COLO829 (cell line): ENCODE results near the gene SHROOM3.
"Not testable (repeated sequence)": the region's sequence is repeated elsewhere in the genome, so short reads cannot be mapped to it uniquely, and the experiment has no call there.

Experiments used
- DNase-seq: peaks from one replicate; pipeline ENCODE4 v3.0.0; 2012; ENCODE audit warnings: low spot score

SHROOM3 gene

DNA sequence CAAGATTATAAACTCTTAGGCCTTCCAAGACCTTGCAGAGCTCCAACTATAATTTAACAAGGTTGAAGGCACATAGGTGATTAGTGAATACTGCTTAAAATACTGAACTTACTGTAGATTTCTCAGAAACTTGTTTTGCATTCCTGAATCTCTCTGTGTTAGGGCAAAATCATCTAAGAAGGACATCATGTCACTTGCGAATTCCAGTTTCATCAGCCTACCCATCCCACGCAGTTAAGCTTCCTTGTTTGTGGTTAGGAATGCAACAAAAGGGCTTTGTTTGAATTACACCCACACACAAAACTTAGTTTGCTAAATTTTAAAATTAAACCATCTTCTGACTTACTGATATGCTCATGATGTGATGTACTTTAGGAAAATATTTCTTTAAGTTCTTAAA, 288.9 kb downstream of the SHROOM3 start:
- peak; percentile 96 for DNase-seq

DNA sequence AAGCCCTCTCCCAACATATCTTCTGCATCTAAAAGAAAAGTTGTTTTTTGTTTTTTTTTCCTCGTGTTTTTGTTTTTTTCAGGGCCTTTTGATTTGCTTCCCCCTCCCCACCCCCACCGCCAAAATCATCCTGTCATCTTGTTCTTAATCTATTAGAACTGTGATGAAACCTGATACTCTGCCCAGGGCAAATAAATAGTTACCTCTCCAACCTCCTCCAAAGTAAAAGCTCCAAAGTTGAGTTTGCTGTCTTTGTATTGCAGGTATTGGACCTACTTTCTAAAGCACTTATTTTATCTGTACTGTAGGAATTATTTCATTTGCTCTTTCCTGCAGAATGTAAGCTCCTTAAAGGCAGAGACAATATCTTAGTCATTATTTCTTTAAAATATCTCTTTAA, 290.0 kb downstream of the SHROOM3 start:
- no peak for DNase-seq

DNA sequence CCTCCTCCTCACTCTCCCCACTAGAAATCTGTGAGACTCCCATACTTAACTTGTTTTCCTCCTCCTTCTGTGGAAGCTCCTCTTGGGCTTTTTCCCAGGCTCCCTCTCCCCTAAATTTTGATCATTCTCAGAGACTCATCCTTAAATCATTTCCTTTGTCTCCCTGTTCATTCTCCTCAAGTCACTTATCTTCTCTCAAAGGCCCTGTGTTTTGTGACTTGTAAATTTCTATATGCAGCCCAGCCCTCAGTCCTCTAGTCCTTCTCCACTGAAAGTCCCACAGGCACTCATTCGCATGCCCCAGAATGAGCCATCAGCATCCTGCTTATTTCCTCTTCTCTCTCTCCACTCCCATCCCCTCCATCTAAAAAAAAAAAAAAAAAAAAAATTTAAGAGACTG, 291.1 kb downstream of the SHROOM3 start:
- DNase-seq = no peak

DNA sequence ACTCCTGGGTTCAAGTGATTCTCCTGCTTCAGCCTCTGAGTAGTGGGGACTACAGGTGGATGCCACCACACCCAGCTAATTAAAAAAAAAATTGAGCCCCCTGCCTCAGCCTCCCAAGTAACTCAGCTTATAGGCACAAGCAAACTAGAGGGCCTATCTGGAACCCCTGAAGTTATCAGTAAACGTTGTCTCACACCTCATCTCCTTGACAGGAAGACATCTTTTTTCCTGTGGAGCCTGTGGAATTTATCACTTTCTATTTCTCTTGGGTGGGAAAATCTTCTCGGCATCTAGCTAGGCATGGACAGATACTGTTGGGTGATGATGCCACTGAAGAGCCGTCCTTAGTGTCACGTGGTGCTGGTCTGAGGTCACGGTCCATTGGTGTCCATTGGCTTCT, 291.6 kb downstream of the SHROOM3 start:
- no peak for DNase-seq

DNA sequence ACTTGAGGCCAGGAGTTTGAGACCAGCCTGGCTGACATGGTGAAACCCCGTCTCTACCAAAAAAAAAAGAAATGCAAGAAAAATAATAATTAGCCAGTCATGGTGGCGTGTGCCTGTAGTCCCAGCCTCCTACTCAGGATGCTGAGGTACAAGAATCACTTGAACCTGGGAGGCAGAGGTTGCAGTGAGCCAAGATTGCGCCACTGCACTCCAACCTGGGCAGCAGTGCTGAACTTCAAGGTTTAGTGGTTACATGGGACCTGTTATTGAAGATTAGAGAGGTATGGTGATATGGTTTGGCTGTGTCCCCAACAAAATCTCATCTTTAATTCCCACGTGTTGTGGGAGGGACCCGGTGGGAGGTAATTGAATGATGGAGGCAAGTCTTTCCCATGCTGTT, 292.9 kb downstream of the SHROOM3 start:
- not testable (repeated sequence) for DNase-seq

DNA sequence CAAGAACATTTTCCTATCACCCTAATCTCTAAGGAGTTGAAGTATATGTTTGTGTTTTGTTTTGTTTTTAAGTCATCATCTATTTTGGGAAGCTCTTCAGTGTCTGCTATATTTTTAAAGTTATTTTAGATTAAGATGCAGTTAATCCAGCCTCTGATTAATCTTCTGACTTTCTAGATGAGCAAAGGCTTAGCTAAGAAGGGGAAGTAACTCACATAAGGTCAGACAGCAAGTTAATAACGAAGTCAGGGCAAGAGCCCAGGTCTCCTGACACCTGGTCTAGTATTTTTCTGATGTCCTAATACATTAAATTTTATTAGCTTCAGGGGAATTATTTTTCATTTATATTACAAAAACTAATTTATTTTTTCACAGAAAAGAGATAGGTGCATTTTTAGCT, 294.4 kb downstream of the SHROOM3 start:
- DNase-seq = no peak

DNA sequence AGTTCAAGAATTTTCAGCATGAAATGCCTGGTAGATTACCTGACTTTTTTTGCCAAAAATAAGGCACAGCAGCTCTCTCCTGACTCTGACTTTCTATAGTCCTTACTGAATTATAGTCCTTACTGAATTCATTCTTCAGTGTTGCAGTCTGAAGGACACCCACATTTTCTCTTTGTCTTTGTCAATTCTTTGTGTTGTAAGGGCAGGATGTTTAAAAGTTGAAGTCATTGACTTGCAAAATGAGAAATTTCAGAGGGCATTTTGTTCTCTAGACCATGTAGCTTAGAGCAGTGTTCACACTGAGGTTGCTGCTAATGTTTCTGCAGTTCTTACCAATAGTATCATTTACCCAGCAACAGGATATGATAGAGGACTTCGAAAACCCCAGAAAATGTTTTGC, 295.0 kb downstream of the SHROOM3 start:
- no peak for DNase-seq

DNA sequence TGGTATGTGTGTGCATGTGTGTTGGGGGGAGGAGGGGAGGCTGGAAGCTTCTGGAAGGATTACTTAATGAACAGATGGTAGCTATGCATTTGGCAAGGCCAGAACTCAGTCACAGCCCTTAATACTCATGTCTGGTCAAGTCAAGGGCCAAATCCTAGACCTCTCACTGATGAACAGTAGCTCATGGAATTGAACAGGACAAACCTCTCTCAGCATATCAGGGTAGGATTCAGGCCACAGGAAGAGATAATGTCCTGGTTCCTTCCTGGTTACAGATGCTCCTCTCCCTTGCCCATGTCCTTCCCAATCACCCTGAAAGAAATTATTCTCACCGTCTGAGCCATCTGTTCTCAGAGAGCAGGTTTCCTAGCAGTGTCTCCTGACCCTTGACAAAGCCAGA, 297.2 kb downstream of the SHROOM3 start:
- no peak for DNase-seq

DNA sequence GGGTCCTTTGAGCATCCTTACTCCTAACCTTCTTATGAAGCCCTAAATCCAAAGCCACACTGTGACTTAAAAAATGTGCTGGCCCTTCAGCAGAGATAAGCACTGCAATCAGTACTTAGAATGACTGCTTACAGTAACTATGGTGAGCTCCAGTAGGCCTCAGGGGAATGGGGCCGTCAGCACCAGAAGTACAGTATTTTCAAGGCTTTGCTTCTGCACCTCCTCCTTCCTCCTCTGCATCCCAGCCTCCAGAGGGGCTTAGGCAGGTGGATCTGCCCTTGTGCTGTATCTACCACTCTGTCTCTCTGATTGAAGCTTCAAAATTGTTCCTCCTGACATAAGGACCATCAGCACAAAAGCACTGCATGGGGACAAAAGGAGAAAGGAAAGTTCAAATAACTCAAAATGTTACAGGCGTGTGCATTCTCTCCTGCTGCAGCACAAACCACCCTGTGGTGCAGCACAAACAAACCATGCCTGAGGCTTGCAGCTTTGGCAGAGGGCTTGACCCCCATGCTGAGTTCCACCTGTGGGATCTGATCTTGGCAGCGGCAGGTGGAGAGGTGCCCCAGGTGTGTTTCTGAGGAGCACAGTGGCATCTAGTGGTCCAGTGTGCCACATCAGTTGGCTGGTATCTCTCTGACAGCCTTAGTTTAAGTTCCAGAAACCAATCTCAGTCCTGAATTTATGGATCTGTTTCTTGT, 298.2 kb downstream of the SHROOM3 start:
- DNase-seq = no peak

DNA sequence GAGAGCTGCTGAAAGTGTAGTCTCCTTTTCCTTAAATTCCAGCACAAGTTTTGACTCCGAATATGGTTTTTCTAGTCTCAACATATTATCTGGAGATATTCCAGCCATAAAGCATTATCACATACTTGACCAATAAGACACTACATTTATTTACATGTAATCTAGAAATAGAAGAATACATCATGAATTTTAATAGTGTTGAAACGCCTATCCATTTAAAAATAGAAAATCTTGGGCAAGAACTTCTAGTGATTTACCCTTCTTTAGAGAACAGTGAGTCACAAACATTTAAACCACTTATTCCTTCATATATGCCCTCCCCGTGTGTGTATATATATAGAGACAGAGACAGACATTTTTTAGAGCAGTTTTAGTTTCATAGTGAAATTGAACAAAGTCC, 301.4 kb downstream of the SHROOM3 start:
- no peak for DNase-seq

DNA sequence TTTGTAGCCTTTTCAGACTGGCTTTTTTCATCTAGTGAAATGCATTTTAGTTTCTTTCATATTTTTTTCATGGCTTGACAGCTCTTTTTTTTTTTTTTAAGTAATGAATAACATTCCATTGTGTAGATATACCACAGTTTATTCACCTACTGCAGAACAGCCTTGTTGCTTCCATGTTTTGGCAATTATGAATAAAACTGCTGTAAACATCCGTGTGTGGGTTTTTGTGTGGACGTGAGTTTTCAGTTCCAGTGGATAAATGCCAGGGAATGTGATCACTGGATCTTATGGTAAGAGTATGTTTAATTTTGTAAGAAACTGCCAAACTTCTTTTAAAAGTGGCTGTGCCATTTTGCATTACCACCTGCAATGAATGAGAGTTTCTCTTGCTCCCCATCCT, 302.2 kb downstream of the SHROOM3 start:
- DNase-seq = no peak

DNA sequence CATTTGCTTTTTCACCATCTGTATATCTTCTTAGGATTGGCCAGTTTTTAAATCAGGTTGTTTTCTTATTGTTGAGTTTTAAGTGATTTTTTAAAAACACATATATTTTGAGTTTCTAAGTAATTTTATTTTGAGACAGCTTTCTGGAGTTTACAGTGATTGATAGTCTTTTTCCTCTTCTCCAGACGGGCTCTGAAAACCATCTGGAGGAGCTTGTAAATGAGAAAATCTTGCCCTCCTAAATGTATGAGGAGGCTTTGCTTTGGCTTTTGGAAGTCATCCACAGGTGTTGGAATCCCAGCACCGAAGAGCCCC, 302.7 kb downstream of the SHROOM3 start:
- DNase-seq = no peak

DNA sequence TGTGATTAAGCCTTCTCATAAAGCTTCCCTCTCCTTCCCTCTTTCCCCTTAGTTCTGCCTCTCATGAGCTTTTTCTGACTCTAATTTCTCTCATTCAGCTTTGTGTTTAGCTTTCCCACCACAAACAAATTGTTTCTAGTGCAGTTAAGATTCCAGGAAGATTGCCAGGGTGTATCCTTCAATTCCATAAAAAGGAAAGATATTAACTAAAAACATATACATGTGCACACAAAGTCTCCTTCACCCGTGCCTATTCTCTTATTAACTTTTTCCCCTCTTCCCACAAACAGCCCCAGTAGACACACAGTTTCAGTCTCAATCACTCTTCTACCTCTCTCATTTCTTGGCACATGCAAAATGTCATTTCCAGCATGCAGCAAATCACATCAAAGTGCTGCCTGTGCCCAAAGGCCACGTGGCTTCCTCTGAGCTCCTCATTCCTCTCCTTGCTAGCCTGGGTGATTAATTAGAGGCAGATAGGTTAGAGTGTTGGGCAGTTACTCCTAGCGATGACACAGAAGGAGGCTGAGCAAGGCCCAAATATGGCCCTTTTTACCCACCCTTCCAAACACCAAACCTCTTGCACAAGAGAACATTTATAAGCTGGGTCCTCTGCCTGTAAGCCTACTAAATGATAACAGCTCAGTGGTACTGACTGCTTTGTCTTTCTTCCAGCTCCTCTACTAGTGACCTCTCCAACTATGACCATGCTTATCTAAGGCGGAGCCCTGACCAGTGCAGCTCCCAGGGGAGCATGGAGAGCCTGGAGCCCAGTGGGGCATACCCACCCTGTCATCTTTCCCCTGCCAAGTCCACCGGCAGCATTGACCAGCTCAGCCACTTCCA, 303.3 kb downstream of the SHROOM3 start:
- DNase-seq = no peak

DNA sequence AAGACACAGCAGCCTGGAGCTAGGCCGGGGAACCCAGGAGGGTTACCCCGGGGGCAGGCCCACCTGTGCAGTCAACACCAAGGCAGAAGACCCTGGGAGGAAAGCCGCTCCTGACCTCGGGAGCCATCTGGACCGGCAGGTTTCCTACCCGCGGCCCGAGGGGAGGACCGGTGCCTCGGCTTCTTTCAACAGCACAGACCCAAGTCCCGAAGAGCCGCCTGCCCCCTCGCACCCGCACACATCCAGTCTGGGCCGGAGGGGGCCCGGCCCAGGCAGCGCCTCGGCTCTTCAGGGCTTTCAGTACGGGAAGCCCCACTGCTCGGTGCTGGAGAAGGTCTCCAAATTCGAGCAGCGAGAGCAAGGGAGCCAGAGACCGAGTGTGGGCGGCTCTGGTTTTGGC, 305.2 kb downstream of the SHROOM3 start:
- DNase-seq = no peak

DNA sequence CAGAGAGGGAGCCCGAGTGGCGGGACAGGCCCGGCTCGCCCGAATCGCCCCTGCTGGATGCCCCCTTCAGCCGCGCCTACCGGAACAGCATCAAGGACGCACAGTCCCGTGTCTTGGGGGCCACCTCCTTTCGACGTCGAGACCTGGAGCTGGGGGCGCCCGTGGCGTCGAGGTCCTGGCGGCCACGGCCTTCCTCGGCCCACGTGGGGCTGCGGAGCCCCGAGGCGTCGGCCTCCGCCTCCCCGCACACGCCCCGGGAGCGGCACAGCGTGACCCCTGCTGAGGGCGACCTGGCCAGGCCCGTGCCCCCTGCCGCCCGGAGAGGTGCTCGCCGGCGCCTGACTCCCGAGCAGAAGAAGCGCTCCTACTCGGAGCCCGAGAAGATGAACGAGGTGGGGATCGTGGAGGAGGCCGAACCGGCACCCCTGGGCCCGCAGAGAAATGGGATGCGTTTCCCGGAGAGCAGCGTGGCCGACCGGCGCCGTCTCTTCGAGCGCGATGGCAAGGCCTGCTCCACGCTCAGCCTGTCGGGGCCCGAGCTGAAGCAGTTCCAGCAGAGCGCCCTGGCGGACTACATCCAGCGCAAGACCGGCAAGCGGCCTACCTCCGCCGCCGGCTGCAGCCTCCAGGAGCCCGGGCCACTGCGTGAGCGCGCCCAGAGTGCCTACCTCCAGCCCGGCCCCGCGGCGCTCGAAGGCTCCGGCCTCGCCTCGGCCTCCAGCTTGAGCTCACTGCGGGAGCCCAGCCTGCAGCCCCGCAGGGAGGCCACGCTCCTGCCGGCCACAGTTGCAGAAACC, 306.0 kb downstream of the SHROOM3 start:
- DNase-seq = no peak

DNA sequence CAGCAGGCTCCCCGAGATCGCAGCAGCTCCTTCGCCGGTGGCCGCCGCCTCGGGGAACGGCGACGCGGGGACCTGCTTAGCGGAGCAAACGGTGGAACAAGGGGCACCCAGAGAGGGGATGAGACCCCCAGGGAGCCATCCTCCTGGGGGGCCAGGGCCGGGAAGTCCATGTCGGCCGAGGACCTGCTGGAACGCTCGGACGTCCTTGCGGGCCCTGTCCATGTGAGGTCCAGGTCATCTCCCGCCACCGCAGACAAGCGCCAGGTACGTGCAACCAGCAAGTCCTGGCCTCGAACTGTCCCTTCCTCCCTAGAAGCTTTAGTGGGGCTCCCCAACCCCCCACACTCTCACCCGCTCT, 306.6 kb downstream of the SHROOM3 start:
- DNase-seq = no peak

DNA sequence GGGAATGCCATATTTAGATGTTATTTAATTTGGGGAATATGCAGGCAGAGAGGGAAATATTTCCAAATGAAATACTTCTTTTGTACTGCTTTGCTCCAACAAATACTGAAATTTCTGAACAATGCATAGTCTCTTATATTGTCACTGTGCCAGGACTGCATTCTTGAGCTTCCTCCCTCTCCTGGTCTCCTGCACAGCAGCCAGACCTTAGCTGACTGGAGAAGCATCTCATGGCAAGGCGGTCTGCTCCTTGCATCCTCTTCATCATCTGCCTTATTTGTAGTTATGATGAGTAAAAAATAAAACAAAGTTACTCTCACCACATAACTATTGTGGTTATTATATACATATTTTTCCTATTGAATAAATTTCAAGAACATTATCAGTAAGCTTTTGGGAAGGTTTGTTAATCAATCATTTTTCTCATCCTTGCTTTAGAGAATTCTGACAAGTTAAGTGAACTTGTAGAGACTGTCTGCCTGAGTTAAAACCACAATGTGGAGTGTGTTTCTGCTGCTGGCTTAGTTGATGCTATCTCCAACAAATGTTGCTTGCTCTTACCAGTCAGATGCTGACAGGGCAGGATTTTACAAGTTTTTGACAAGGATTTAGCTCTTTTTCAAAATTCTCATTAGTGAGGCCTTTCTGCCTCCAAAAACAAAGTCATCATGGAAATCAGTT, 309.4 kb downstream of the SHROOM3 start:
- peak; percentile 43 for DNase-seq

DNA sequence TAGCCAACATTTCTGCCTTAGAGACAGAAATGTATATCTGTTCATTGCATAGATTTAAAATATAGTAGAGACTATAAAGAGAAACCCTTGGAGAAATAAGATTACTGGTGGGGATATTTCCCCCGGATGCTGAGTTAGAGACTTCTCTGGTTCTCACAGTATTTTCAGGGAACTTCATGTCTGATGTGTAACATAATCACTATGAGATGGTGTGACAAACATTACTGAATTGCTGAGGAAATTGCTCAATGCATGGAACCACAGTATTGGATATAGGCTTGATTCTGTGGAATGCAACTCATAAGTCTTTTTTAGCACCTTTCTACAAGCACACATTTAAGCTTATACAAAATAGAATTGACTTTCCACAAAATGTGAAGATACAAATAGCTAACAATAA, 310.2 kb downstream of the SHROOM3 start:
- no peak for DNase-seq

DNA sequence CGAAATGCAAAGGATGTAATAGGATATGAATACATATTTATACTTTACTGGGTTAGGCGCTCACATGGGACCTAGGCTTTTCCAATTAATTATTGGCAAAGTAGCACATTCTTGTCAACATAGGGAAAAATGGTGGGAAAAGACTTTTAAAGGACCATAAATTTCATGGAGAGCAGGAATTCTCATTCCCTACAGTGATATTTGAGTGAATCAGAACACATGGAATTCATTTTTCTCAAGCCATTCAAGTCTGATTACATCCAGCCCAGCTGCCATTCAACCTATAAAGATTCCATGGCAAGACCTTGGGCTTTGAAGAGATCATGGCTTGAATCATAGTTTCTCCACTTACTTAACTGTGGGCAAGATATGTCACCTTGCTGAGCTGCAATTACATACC, 312.5 kb downstream of the SHROOM3 start:
- no peak for DNase-seq

DNA sequence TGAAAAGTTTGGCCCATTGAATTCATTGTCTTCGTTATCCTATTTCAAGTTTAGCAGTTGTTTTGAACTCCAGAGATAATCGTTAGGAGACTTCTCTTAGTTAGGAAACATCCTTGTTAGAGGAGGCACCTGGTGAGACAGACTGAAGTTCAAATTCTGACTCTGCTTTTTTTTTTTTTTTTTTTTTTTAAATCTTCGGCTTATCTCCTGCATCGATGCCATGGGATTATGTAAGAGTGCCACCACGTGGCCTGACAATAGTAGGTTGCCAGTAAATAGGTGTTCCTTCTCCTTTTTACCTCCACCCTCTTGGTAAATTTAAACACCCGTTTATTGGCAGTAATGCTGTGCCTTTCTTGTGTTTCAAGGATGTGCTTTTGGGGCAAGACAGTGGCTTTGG, 313.6 kb downstream of the SHROOM3 start:
- no peak for DNase-seq

DNA sequence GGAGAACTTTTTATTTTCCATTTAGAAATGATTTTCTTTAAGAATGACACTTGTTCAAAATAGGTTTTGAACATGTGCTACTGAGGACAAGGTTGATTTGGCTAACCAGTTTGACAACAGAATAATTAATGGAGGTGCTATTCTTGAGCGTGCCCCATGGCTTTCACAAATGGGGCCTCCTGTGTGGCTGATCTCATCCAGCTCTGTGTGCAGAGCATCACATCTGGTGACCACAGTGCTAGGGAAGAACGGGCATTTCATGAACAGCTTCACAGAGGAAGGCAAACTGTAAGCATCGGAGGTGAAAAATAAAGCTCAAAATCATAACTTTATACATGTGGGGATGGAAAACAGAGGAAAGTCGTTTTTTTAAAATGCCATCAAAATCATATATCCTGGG, 314.3 kb downstream of the SHROOM3 start:
- DNase-seq = no peak

DNA sequence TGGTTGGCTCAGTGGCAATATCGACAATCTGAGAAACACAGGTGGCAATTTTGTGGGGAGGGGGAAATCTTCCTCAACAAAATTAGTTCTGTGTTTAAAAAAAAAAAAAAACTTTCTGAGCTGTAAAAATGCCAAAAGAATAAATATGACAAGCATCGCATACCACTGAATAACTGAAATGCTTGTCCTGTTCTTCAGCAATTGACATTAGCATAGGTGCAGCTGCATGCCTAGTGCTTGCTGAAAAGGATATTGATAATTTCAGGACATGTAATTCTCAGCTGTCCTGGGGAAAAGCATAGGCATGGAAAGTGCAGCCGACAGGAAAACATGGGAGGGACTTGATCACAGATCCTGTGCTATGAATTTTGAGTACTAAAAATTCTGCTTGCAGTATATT, 315.7 kb downstream of the SHROOM3 start:
- no peak for DNase-seq
